Thyroid gland (tissue), 4 donors: ENCODE data around the gene FER1L5. TPM values are rescaled to one million over a fixed set of nuclear protein-coding genes. Genes with fewer than 3 reads are reported as not detected.

Experiments
- DNase-seq, 2 donors: peaks; one replicate each; pipeline ENCODE4 v3.0.0-alpha.2; 2019
- H3K27ac ChIP-seq, 3 donors: fragments of 200-600 bp; sonication (generic); 1 replicate in 2 of 3; 2 replicates in 1 of 3; pipeline ENCODE4 v1.5.1; 2016 to 2019; ENCODE audit warnings: mild to moderate bottlenecking in 1 of 3, moderate library complexity in 1 of 3
- H3K27me3 ChIP-seq: fragments of 200-600 bp; sonication (generic); one replicate; pipeline ENCODE4 v1.5.1; 2019
- H3K36me3 ChIP-seq, 2 donors: fragments of 200-600 bp; sonication (generic); one replicate each; pipeline ENCODE4 v1.5.1; 2016 to 2019
- H3K4me1 ChIP-seq, 2 donors: fragments of 200-600 bp; sonication (generic); one replicate each; pipeline ENCODE4 v1.5.1; 2017 to 2019
- H3K4me3 ChIP-seq, 3 donors: fragments of 200-600 bp; sonication (generic); replicated peaks in 1 of 3; 1 replicate in 2 of 3; 2 replicates in 1 of 3; pipeline ENCODE4 v1.5.1; 2016; ENCODE audit warnings: mild to moderate bottlenecking in 1 of 3
- H3K9me3 ChIP-seq: fragments of 200-600 bp; sonication (generic); one replicate; pipeline ENCODE4 v1.5.1; 2017
- CTCF ChIP-seq, 6 experiments: fragments of 200-600 bp in 3 of 6; fragments of 450-650 bp in 3 of 6; sonication (generic) in 3 of 6; IDR thresholded peaks; one replicate each; pipeline ENCODE4 v1.5.1; 2016 to 2019; ENCODE audit warnings: antibody characterized with exemption in 6 of 6, mild to moderate bottlenecking in 2 of 6, inconsistent platforms in 1 of 6, moderate library complexity in 1 of 6
- POLR2A ChIP-seq, 2 donors: fragments of 450-650 bp; IDR thresholded peaks; one replicate each; pipeline ENCODE4 v1.6.1; 2017; ENCODE audit warnings: antibody characterized with exemption in 2 of 2, mild to moderate bottlenecking in 2 of 2, moderate library complexity in 1 of 2
- WGBS, 2 donors: methylation state at CpG; one replicate each; pipeline ENCODE4 v1.1.5; 2017; 5-methylcytosine and 5-hydroxymethylcytosine counted together
- intact Hi-C: fragments of 100-400 bp; cut with DNase I; formaldehyde crosslinking; loops from one replicate; pipeline ENCODE4 v1.15.1; 2023
- total RNA-seq, 4 donors: library from RNA; depleted of rRNA; stranded (reverse); fragments of >200 nt; gene quantifications; one replicate each; pipeline ENCODE4 v1.2.3, GENCODE V29; 2016

Gene FER1L5
- total RNA-seq, 4 donors from 2014 or later = 0.11 to 1.5 (median 0.34) TPM

- Histone ChIP-seq H3K4me1 (no peaks in the 10 kb centered on the region), H3K9me3 (no peaks in the 10 kb centered on the region), H3K4me3 (no peak overlapping the region), H3K36me3 (peaks cover 50 to 55% of the 10 kb centered on the region in 2 donors), H3K27me3 (no peaks in the 10 kb centered on the region), H3K27ac (no peak overlapping the region)
- intact Hi-C loops = no loop called here
- DNase-seq = no peak
- TF ChIP-seq POLR2A (IDR thresholded peaks at IDR 0.05) = no peak
- TF ChIP-seq CTCF (IDR thresholded peaks at IDR 0.05) = no peak
- 86 to 88% methylated on average over 3 of the region's 3 CpGs for WGBS, 2 donors
These were observed 68.4 kb downstream of the FER1L5 start for GRCh38 chr2:96710985-96711384.

GRCh38 chr2:96715658-96716057 lies 73.1 kb downstream of the FER1L5 start:
- no peak for DNase-seq
- intact Hi-C loops = no loop called here
- Histone ChIP-seq H3K36me3 (peaks cover 11 to 14% of the 10 kb centered on the region in 2 donors), H3K27me3 (no peaks in the 10 kb centered on the region), H3K27ac (no peak overlapping the region), H3K9me3 (no peaks in the 10 kb centered on the region), H3K4me3 (no peak overlapping the region), H3K4me1 (no peaks in the 10 kb centered on the region)
- TF ChIP-seq CTCF (IDR thresholded peaks at IDR 0.05) = no peak
- TF ChIP-seq POLR2A (IDR thresholded peaks at IDR 0.05) = no peak
- WGBS, 2 donors = 89 to 95% methylated on average over 5 of the region's 5 CpGs

GRCh38 chr2:96716388-96716787 lies 73.8 kb downstream of the FER1L5 start:
- Histone ChIP-seq H3K9me3 (no peaks in the 10 kb centered on the region), H3K36me3 (peaks cover 4 to 7% of the 10 kb centered on the region in 2 donors), H3K4me1 (peaks cover 0 to under 1% of the 10 kb centered on the region in 2 donors), H3K27me3 (no peaks in the 10 kb centered on the region), H3K27ac (no peak overlapping the region), H3K4me3 (no peak overlapping the region)
- no peak for TF ChIP-seq CTCF (IDR thresholded peaks at IDR 0.05)
- no peak for TF ChIP-seq POLR2A (IDR thresholded peaks at IDR 0.05)
- intact Hi-C loops = no loop called here
- no peak for DNase-seq

GRCh38 chr2:96726131-96726530 lies 83.6 kb downstream of the FER1L5 start:
- H3K27me3 ChIP-seq = no peaks in the 10 kb centered on the region
- WGBS, 2 donors = 89 to 93% methylated on average over 4 of the region's 4 CpGs
- no peak overlapping the region for H3K27ac ChIP-seq
- no peak overlapping the region for H3K4me3 ChIP-seq
- H3K9me3 ChIP-seq = no peaks in the 10 kb centered on the region
- TF ChIP-seq POLR2A (IDR thresholded peaks at IDR 0.05) (no peak), CTCF (IDR thresholded peaks at IDR 0.05) (no peak)
- peaks cover 23 to 25% of the 10 kb centered on the region in 2 donors for H3K36me3 ChIP-seq
- H3K4me1 ChIP-seq = peaks cover 0 to 3% of the 10 kb centered on the region in 2 donors
- intact Hi-C loops = no loop called here
- DNase-seq = no peak

GRCh38 chr2:96727431-96727830 lies 84.9 kb downstream of the FER1L5 start:
- H3K4me1 ChIP-seq = no peaks in the 10 kb centered on the region
- WGBS, 2 donors = 95 to 96% methylated on average over 5 of the region's 5 CpGs
- DNase-seq = no peak
- intact Hi-C loops = no loop called here
- H3K4me3 ChIP-seq = no peak overlapping the region
- no peaks in the 10 kb centered on the region for H3K9me3 ChIP-seq
- no peak overlapping the region for H3K27ac ChIP-seq
- H3K36me3 ChIP-seq = peaks cover 33 to 35% of the 10 kb centered on the region in 2 donors
- H3K27me3 ChIP-seq = no peaks in the 10 kb centered on the region
- TF ChIP-seq CTCF (IDR thresholded peaks at IDR 0.05) = no peak
- TF ChIP-seq POLR2A (IDR thresholded peaks at IDR 0.05) = no peak
